ENCODE data around the gene YTHDF1. TPM values are rescaled to one million over a fixed set of nuclear protein-coding genes. Genes with fewer than 3 reads are reported as not detected.
A peak's percentile ranks its signal among the peaks of the same experiment; 100 is the strongest.

YTHDF1 gene
- total and polyA plus RNA-seq, 2 of the 8 experiments (the other 6 are each of a cell fraction or from before 2014, with no cell fraction given) = 32.8 to 66.0 TPM

GRCh38 chr20:63261060-63261794, 45.3 kb upstream of the YTHDF1 start:
- WGBS, 2 experiments (ENCODE audit: extremely low coverage in 1 of 2, insufficient coverage in 1 of 2, insufficient read length in 1 of 2, insufficient replicate concordance in 2 of 2, low coverage in 1 of 2, low lambda C conversion rate in 2 of 2, missing lambda C conversion rate in 1 of 2) = 82% methylated on average over 19 of the region's 25 CpGs; no CpG with 5 or more reads in 1 of the 2 experiments
- no peak overlapping the region for H3K4me2 ChIP-seq (ENCODE audit: insufficient read depth in 1 of 2, low read depth in 2 of 2, low read length in 2 of 2)
- no peak overlapping the region for H4K5ac ChIP-seq (ENCODE audit: insufficient read length, low read depth, low read length)
- H3K36me3 ChIP-seq (ENCODE audit: control insufficient read depth in 2 of 4, insufficient read depth in 4 of 4, low read length in 3 of 4) = no peaks in the 10 kb centered on the region
- TF ChIP-seq CTBP2 (IDR thresholded peaks at IDR 0.05; ENCODE audit: borderline replicate concordance, insufficient read depth, insufficient read length, low read length) = no peak
- TF ChIP-seq USF2 (IDR thresholded peaks at IDR 0.05; ENCODE audit: low read length) = no peak
- TF ChIP-seq EGR1 (IDR thresholded peaks at IDR 0.05; ENCODE audit: borderline replicate concordance, low read depth, low read length) = no peak
- no peaks in the 10 kb centered on the region for H3K9me3 ChIP-seq (ENCODE audit: insufficient read depth in 2 of 2, low read depth in 1 of 2, low read length in 1 of 2)
- H3K27me3 ChIP-seq (replicated peaks in 1 of 4; ENCODE audit: control insufficient read depth in 3 of 4, extremely low read depth in 1 of 4, insufficient read depth in 3 of 4, low read length in 3 of 4) = peaks cover 0 to 8% (median 1%) of the 10 kb centered on the region in 4 experiments; a peak in 3 of 7 replicates
- no peak overlapping the region for H2BK20ac ChIP-seq (ENCODE audit: low read length)
- H3K56ac ChIP-seq (replicated peaks; ENCODE audit: insufficient read length, low read depth, low read length) = no peak overlapping the region
- H3K14ac ChIP-seq (ENCODE audit: insufficient read length) = no peak overlapping the region
- H4K91ac ChIP-seq (replicated peaks; ENCODE audit: insufficient read length, low read length) = no peak overlapping the region
- ChIA-PET POLR2A (ENCODE audit: partially characterized antibody) (interaction anchor here (1.3 to 1.8 kb wide), 2 partner anchors 9 to 10 kb away, joined by 3 to 4 read pairs; no protein-coding TSS in a partner anchor), CTCF (ENCODE audit: partially characterized antibody) (interaction anchor here (0.9 to 4.1 kb wide), 7 partner anchors 10 to 36 kb away, joined by 3 to 40 read pairs (median 5); no protein-coding TSS in a partner anchor)
- no peak overlapping the region; the same call in 1 of the 2 replicates for H4K8ac ChIP-seq (ENCODE audit: extremely low read depth, insufficient read depth, low read length)
- H2AFZ ChIP-seq (ENCODE audit: low read length) = no peak overlapping the region
- H3K9ac ChIP-seq (replicated peaks in 1 of 4; ENCODE audit: extremely low read depth in 1 of 4, low read depth in 3 of 4, low read length in 3 of 4) = no peak overlapping the region
- DNase-seq (ENCODE audit: low read depth in 1 of 2, low spot score in 2 of 2) (no peak), FAIRE-seq (no peak)
- peaks cover 0 to under 1% (median under 1%) of the 10 kb centered on the region in 4 experiments; a peak in 2 of 7 replicates for H3K4me1 ChIP-seq (replicated peaks in 1 of 4; ENCODE audit: control insufficient read depth in 3 of 4, insufficient read depth in 4 of 4, low read length in 3 of 4)
- peaks cover 0 to 4% of the 10 kb centered on the region in 2 experiments for H4K20me1 ChIP-seq (replicated peaks in 1 of 2; ENCODE audit: control insufficient read depth in 1 of 2, insufficient read depth in 2 of 2, low read length in 2 of 2)
- no peaks in the 10 kb centered on the region for H3K79me2 ChIP-seq (ENCODE audit: control insufficient read depth in 1 of 2, insufficient read depth in 2 of 2, low read length in 2 of 2)
- no peaks in the 10 kb centered on the region for H3K23me2 ChIP-seq (ENCODE audit: low read depth, low read length)
- H3K18ac ChIP-seq (ENCODE audit: extremely low read depth, low read length) = no peak overlapping the region
- H3K4ac ChIP-seq (replicated peaks; ENCODE audit: insufficient read length, low read depth, low read length) = no peak overlapping the region
- no peak overlapping the region for H3K4me3 ChIP-seq (ENCODE audit: extremely low read depth in 1 of 4, insufficient read depth in 2 of 4, low read depth in 3 of 4, low read length in 4 of 4)
- H3K27ac ChIP-seq (ENCODE audit: low read depth, low read length) = no peak overlapping the region
- no peak overlapping the region for H2BK5ac ChIP-seq (ENCODE audit: low read depth, low read length)
- H2BK120ac ChIP-seq (replicated peaks; ENCODE audit: low read depth, low read length) = no peak overlapping the region
- no peak overlapping the region for H2AK5ac ChIP-seq (ENCODE audit: low read depth, low read length)
- no peak overlapping the region for H2BK12ac ChIP-seq (ENCODE audit: low read depth, low read length)
- no peaks in the 10 kb centered on the region for H3K79me1 ChIP-seq (ENCODE audit: low read depth, low read length)
- H2BK15ac ChIP-seq (ENCODE audit: low read length) = peak overlapping the region; percentile 7; the same call in 1 of the 2 replicates
- no peak overlapping the region for H3K23ac ChIP-seq (ENCODE audit: insufficient read length)

All from H1 (cell line).